HG02610 (cell line): Measurements from ENCODE around the gene CCDC183.

Experiments
- ATAC-seq: cut with Tn5 transposase; IDR thresholded peaks from one replicate; pipeline ENCODE4 v1.9.1; 2021; ENCODE audit warnings: mild to moderate bottlenecking, moderate library complexity; ENCODE audit not compliant: unreplicated experiment

Gene CCDC183

DNA sequence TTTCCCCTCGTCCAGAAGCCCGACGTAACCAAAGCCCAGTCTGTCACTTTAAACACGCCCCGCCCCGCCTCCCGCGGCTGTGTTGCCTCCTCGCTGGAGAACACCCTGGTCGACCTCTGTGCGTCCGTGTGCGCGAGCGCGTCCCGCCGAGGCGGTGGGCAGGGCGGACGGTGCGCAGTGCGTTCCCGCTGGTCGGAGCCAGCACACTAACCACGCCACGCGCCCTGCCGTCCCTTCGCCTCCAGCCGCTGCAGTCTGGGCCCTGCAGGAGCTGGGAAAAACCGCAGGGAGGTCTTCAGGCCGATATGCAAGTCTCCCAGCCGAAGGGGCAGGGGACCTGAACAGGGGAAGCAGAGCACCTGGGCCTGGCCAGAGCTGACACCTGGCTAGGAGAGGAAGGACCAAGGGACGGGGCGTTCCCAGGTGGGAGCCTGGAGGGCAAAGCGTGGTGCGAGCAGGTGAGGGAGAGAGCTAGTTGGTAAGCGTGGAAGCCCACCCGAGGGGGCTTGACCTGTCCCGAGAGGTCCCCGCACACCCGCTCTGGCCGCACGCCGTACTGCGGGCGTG, 51.8 kb downstream of the CCDC183 start:
- no peak for ATAC-seq

GRCh38 chr9:136848393-136849037, 52.4 kb downstream of the CCDC183 start:
- ATAC-seq = no peak

DNA sequence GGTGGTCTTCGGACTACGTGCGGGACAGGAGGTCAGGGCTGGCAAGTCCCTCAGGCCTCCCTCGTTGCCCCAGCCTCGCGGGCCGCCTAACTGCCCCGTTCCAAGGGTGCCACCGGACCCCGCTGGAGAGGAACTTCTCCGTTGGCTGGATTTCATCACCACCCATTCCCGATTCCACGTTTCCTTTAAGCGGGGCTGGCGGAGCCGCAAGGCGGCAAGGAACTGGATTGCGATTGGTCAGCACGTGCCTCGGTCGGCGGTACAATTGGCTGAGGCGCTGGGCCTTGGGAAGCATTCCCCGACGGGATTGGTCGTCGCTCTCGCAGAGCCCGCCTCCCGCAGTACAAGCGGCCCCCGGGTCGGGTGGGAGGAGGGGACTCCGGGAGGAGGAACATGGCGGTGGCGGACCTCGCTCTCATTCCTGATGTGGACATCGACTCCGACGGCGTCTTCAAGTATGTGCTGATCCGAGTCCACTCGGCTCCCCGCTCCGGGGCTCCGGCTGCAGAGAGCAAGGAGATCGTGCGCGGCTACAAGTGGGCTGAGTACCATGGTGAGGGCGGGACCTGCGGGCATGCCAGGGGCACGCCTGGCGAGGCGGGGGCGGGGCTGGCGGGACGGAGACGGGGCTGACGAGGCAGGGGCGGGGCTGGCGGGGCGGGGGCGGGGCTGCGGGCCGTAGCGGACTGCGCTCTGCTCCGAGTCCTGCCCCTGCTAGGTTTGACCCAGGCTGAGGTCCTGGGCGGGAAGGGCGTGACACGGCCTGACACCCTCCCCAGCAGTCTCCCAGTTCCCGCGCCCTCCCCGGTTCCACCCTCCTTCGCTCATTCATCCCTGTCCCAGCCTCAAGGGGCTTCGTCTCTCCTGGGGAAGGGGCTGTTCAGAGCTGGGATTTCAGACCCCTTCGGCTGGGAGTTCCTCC, 53.2 kb downstream of the CCDC183 start, which contains the start of gene PHPT1:
Gene PHPT1, plus strand, starts transcription at position 372 of the 922 bp plus-strand sequence. Its CDS starts 22 bp downstream, at position 394.
- peak; percentile 77 for ATAC-seq

DNA sequence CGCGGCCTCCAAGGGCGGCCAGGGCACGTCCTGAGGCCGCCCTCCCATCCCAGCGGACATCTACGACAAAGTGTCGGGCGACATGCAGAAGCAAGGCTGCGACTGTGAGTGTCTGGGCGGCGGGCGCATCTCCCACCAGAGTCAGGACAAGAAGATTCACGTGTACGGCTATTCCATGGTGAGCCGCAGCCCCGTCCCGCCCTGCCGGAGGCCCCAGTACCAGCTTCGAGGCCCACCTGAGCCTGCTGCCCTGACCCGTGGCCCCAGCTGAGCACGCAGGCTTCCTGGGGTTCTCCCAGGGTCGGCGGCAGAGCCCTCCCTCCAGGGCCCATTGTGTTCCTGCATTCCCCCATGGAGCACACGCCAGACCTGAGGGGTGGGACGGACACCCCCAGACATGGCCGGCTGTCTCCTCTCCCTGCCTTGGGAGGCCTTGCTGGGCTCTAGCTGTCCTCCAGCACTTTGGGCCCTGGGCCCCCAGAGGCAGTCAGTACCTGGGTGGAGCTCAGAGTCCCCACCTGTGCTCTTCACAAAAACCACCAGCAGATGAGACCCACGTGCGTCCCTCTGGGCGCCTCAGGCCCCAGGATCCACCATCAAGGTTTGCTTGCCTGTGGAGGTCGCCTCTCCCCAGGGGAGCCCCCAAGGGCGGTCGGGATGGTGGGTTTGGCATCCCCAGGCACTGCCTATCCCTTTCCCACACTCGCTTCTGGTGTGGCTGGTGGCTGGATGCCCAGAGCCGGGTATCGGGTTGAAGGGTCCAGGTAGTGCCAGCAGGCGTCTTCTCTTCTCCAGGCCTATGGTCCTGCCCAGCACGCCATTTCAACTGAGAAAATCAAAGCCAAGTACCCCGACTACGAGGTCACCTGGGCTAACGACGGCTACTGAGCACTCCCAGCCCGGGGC, 54.1 kb downstream of the CCDC183 start:
- ATAC-seq = no peak

GRCh38 chr9:136850866-136851775, 55.0 kb downstream of the CCDC183 start:
- no peak for ATAC-seq

- no peak for ATAC-seq
Measured at GRCh38 chr9:136851941-136852663, 56.0 kb downstream of the CCDC183 start, which contains the start of gene MAMDC4. TSS of gene MAMDC4 (plus strand) at chr9:136852346. CDS start at chr9:136852417, 71 bp downstream.

DNA sequence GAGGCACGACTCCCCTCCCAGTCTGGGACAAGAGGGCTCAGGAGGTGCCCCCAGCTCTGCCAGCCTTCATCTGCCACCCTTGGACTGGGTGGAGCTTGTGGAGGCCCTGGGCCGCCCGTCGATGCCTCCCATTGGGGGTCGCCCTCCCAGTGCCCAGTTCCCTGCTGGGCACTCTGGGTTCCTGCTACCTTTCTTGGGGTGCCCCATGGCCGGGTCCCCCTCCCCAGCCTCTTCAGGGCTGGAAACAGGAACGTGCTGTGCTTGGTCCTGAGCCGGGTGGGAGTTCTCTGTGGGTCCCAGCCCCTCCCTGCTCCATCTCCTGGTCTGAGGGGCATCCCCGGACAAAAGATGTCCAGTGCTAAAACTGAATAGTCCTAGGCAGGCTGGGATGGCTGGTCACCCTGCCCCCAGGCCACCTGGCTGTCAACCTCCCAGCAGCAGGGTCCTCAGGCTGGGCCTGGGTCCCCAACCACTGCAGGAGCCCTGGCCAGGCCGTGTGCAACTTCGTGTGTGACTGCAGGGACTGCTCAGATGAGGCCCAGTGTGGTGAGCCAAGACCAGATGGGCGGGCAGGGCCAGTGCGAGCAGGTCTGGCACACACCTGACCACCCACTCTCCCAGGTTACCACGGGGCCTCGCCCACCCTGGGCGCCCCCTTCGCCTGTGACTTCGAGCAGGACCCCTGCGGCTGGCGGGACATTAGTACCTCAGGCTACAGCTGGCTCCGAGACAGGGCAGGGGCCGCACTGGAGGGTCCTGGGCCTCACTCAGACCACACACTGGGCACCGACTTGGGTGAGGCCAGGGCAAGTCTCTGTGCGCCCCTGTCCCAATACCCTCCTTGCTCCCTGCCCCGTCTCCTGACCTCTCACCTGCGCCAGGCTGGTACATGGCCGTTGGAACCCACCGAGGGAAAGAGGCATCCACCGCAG, 56.8 kb downstream of the CCDC183 start:
- no peak for ATAC-seq

DNA sequence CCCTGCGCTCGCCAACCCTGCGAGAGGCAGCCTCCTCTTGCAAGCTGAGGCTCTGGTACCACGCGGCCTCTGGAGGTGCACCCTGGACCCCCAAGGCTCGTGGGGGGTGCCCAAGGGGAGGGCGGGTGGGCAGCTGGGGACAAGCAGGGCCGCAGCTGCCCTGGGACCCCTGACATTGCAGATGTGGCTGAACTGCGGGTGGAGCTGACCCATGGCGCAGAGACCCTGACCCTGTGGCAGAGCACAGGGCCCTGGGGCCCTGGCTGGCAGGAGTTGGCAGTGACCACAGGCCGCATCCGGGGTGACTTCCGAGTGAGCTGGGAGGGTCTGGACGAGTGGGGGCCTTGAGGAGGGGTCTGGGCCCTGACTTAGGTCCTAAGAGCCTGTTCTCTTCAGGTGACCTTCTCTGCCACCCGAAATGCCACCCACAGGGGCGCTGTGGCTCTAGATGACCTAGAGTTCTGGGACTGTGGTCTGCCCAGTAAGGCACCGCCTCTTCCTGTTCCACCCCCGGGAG, 57.5 kb downstream of the CCDC183 start:
- no peak for ATAC-seq

DNA sequence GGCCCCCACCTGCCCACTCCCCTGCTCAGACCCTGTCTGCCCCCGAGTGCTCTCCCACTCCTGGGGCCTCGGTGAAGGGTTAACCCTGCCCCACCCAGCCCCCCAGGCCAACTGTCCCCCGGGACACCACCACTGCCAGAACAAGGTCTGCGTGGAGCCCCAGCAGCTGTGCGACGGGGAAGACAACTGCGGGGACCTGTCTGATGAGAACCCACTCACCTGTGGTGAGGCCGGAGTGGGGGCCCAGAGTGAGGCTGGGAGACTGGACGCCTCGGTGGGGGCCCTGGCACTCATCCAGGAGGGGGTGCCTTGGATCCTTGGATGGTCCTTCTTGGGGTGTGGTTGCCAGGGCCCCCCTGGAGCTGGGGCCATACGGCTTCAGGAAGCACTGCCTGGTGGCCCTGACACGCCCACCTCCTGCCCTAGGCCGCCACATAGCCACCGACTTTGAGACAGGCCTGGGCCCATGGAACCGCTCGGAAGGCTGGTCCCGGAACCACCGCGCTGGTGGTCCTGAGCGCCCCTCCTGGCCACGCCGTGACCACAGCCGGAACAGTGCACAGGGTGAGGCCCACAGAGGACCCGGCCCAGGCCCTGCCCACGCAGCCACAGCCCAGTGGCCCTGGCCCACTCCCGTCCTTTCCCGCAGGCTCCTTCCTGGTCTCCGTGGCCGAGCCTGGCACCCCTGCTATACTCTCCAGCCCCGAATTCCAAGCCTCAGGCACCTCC, 58.1 kb downstream of the CCDC183 start:
- ATAC-seq = no peak

DNA sequence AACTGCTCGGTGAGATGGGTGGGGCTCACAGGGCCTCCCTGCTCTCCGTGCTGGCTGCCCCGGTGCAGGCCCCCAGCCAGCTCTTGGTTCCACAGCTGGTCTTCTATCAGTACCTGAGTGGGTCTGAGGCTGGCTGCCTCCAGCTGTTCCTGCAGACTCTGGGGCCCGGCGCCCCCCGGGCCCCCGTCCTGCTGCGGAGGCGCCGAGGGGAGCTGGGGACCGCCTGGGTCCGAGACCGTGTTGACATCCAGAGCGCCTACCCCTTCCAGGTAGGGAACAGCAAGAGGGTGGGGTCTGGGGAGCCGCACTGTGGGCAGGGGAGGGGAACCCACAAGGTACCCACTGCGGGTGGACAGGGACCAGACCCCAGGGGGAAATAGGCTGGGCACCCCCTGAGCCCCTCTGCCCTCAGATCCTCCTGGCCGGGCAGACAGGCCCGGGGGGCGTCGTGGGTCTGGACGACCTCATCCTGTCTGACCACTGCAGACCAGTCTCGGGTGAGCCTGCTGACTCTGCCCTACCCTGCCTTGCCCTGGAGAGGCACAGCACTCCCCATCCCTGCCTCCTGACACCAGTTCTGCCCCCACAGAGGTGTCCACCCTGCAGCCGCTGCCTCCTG, 58.8 kb downstream of the CCDC183 start:
- no peak for ATAC-seq

- ATAC-seq = no peak
Measured at GRCh38 chr9:136855461-136856078, 59.4 kb downstream of the CCDC183 start.

DNA sequence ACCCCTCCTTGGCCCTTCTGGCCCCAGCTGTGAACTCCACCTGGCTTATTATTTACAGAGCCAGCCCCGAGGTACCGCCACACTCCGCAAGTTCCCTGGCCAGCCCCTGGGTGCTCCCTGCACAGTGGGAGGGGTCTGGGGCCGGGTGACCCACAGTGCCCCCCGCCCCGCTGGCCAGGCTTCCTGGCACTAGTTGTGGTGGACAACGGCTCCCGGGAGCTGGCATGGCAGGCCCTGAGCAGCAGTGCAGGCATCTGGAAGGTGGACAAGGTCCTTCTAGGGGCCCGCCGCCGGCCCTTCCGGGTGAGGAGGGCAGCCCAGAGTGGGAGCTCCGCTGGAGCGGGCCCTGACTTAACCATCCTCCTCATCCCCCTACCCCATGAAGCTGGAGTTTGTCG, 59.9 kb downstream of the CCDC183 start:
- no peak for ATAC-seq

GRCh38 chr9:136856541-136857141, 60.5 kb downstream of the CCDC183 start:
- ATAC-seq = no peak

DNA sequence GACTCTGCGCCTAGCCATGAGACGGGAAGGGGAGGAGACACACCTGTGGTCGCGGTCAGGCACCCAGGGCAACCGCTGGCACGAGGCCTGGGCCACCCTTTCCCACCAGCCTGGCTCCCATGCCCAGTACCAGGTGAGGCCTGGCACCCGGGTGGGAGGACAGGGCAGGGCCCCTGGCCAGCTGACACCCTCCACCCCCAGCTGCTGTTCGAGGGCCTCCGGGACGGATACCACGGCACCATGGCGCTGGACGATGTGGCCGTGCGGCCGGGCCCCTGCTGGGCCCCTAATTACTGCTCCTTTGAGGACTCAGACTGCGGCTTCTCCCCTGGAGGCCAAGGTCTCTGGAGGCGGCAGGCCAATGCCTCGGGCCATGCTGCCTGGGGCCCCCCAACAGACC, 61.0 kb downstream of the CCDC183 start:
- no peak for ATAC-seq
